Loucy (cell line): Measurements from ENCODE around the gene HOXB3.

Experiments used
- H2AFZ ChIP-seq: fragments of 200-600 bp; sonication (generic); 2 replicates; pipeline ENCODE4 v1.6.0; 2016; ENCODE audit warnings: antibody characterized with exemption, mild to moderate bottlenecking, low read length, moderate library complexity
- H3F3A ChIP-seq: fragments of 200-600 bp; 2 replicates; pipeline ENCODE4 v1.6.0; 2016; ENCODE audit warnings: antibody characterized with exemption, low read depth, mild to moderate bottlenecking
- H3K27me3 ChIP-seq: fragments of 200-600 bp; sonication (generic); 2 replicates; pipeline ENCODE4 v1.6.1; 2014; ENCODE audit warnings: low read length, mild to moderate bottlenecking; ENCODE audit not compliant: insufficient read depth, poor library complexity, severe bottlenecking
- H3K36me3 ChIP-seq: fragments of 200-600 bp; sonication (generic); 2 replicates; pipeline ENCODE4 v1.6.1; 2016; ENCODE audit warnings: low read length; ENCODE audit not compliant: insufficient read depth
- H3K4me1 ChIP-seq: fragments of 200-600 bp; sonication (generic); 2 replicates; pipeline ENCODE4 v1.5.1; 2014; ENCODE audit warnings: low read length, mild to moderate bottlenecking; ENCODE audit not compliant: insufficient read depth, poor library complexity, severe bottlenecking
- H3K4me2 ChIP-seq: fragments of 200-600 bp; sonication (generic); 2 replicates; pipeline ENCODE4 v1.6.0; 2014; ENCODE audit warnings: antibody characterized with exemption, low read length, low read depth, mild to moderate bottlenecking; ENCODE audit not compliant: poor library complexity, severe bottlenecking
- H3K4me3 ChIP-seq: fragments of 200-600 bp; sonication (generic); 2 replicates; pipeline ENCODE4 v1.5.1; 2014; ENCODE audit warnings: low read length, mild to moderate bottlenecking, mixed read lengths; ENCODE audit not compliant: poor library complexity, severe bottlenecking
- H3K79me2 ChIP-seq: fragments of 200-600 bp; sonication (generic); 2 replicates; pipeline ENCODE4 v1.6.1; 2014; ENCODE audit warnings: low read length; ENCODE audit not compliant: insufficient read depth
- H3K9ac ChIP-seq: fragments of 200-600 bp; sonication (generic); 2 replicates; pipeline ENCODE4 v1.6.0; 2014; ENCODE audit warnings: mild to moderate bottlenecking, low read depth, low read length, moderate library complexity; ENCODE audit not compliant: poor library complexity, severe bottlenecking
- H3K9me2 ChIP-seq: fragments of 200-600 bp; sonication (generic); replicated peaks from 2 replicates; pipeline ENCODE4 v1.6.1; 2016; ENCODE audit warnings: low read depth, low read length, mixed read lengths
- H3K9me3 ChIP-seq: fragments of 200-600 bp; sonication (generic); 2 replicates; pipeline ENCODE4 v1.6.1; 2014; ENCODE audit warnings: mild to moderate bottlenecking, antibody characterized with exemption, low read length, low read depth; ENCODE audit not compliant: insufficient read depth
- H4K20me1 ChIP-seq: fragments of 200-600 bp; sonication (generic); 2 replicates; pipeline ENCODE4 v1.6.0; 2014; ENCODE audit warnings: antibody characterized with exemption, low read length, mild to moderate bottlenecking; ENCODE audit not compliant: insufficient read depth, poor library complexity, severe bottlenecking
- CTCF ChIP-seq: fragments of 200-600 bp; sonication (generic); conservative IDR thresholded peaks from 2 replicates; pipeline ENCODE4 v1.5.1; 2014; ENCODE audit warnings: mild to moderate bottlenecking, antibody characterized with exemption, low read length
- EZH2phosphoT487 ChIP-seq: fragments of 200-600 bp; IDR thresholded peaks from 2 replicates; pipeline ENCODE4 v1.6.1; 2018; ENCODE audit warnings: antibody characterized with exemption, mild to moderate bottlenecking, moderate library complexity, borderline replicate concordance

HOXB3 gene

GRCh38 chr17:48541577-48542113 lies 48.4 kb downstream of the HOXB3 start:
- Histone ChIP-seq H3K79me2 (peaks cover 80% of the 10 kb centered on the region), H3K9me3 (no peaks in the 10 kb centered on the region), H2AFZ (peak overlapping the region; percentile 65; the same call in 1 of the 2 replicates), H3K4me1 (peaks cover 39% of the 10 kb centered on the region), H3F3A (peaks cover 10% of the 10 kb centered on the region), H3K36me3 (no peaks in the 10 kb centered on the region), H3K4me3 (peak overlapping the region; percentile 95), H3K9ac (peak overlapping the region; percentile 98), H3K9me2 (no peaks in the 10 kb centered on the region), H3K27me3 (peaks cover 26% of the 10 kb centered on the region), H4K20me1 (peaks cover 4% of the 10 kb centered on the region), H3K4me2 (peak overlapping the region; percentile 96)
- TF ChIP-seq EZH2phosphoT487 (no peak), CTCF (no peak)

DNA sequence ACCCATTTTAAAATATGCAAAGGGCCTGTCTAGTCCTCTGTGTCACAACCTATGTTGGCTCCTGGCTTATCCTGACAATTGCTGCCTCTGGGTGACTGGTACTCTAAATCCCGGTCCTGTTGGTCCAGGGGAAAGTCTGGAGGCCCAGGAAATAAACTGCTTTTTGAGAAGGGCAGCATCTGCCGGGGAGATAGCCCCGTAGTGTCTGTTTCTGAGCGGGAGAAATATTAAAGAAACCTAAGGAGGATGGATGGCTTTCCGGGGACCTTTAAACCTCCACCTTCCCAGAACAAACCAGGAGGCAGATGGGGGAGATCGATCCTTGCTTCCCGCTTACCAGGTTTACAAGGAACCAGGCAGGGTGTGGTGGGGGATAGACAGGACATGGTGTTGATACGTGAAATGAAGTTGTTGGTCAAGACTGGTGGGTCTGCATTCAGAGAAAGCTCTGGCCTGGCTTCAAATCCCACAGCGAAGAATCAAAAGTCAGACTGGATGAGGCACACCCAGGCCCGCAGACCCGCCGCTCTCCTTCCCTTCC lies 48.9 kb downstream of the HOXB3 start:
- peaks cover 4% of the 10 kb centered on the region for H4K20me1 ChIP-seq
- H2AFZ ChIP-seq = peak overlapping the region; percentile 65; the same call in 1 of the 2 replicates
- no peaks in the 10 kb centered on the region for H3K9me3 ChIP-seq
- H3K27me3 ChIP-seq = peaks cover 26% of the 10 kb centered on the region
- H3K4me3 ChIP-seq = peak overlapping the region; percentile 95
- peak overlapping the region; percentile 98 for H3K9ac ChIP-seq
- no peaks in the 10 kb centered on the region for H3K36me3 ChIP-seq
- TF ChIP-seq CTCF = no peak
- TF ChIP-seq EZH2phosphoT487 = no peak
- 0 out of 2 replicates have a peak, but pooled peaks cover 5% of the 10 kb centered on the region for H3F3A ChIP-seq
- H3K79me2 ChIP-seq = peaks cover 75% of the 10 kb centered on the region
- H3K4me1 ChIP-seq = peaks cover 34% of the 10 kb centered on the region
- H3K4me2 ChIP-seq = peak overlapping the region; percentile 96
- H3K9me2 ChIP-seq = no peaks in the 10 kb centered on the region

DNA sequence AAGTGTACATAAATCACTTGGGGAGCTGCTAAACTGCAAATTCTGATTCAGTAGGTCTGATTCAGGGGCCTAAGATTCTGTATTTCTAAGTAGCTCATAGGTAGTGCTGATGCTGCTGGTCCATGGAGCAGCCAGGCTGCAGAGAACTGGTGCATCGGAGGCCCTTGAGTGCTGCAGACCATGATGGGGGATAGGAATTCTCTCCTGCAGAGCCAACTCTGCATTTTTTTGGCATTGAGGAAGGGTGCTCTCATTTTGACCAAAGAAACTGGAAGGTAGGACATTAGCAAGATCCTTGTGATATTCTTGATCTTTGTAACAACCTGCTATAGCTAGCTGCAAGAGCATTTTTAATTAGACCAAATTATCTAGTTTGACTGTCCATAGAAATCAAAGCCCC lies 49.8 kb downstream of the HOXB3 start:
- H3K27me3 ChIP-seq = peaks cover 26% of the 10 kb centered on the region
- H3K36me3 ChIP-seq = no peaks in the 10 kb centered on the region
- H3K4me1 ChIP-seq = peaks cover 25% of the 10 kb centered on the region
- H3K4me3 ChIP-seq = peak overlapping the region; percentile 95
- peaks cover 4% of the 10 kb centered on the region for H4K20me1 ChIP-seq
- peaks cover 66% of the 10 kb centered on the region for H3K79me2 ChIP-seq
- 0 out of 2 replicates have a peak, but pooled peaks cover 5% of the 10 kb centered on the region for H3F3A ChIP-seq
- H3K9ac ChIP-seq = peak overlapping the region; percentile 98
- no peaks in the 10 kb centered on the region for H3K9me2 ChIP-seq
- TF ChIP-seq EZH2phosphoT487 (no peak), CTCF (no peak)
- H2AFZ ChIP-seq = no peak overlapping the region
- H3K4me2 ChIP-seq = peak overlapping the region; percentile 96
- no peaks in the 10 kb centered on the region for H3K9me3 ChIP-seq
